ENCODE data around the gene CCNB1.

The CCNB1 gene

GRCh38 chr5:69209602-69210001 is 42.7 kb downstream of the CCNB1 start:
- no peak for TF ChIP-seq CTCF (IDR thresholded peaks at IDR 0.05; ENCODE audit: low read depth, low read length)
- no peak overlapping the region for H3K4me3 ChIP-seq (ENCODE audit: low read depth, low read length)
- in situ Hi-C loops (cut with HindIII; ENCODE audit: low sequenced_read_pairs): no loop called here
- DNase-seq (ENCODE audit: low read depth, low spot score): no peak

- in situ Hi-C loops (cut with HindIII; ENCODE audit: low sequenced_read_pairs): no loop called here
- H3K4me3 ChIP-seq (ENCODE audit: low read depth, low read length): no peak overlapping the region
- DNase-seq (ENCODE audit: low read depth, low spot score): no peak
- no peak for TF ChIP-seq CTCF (IDR thresholded peaks at IDR 0.05; ENCODE audit: low read depth, low read length)
Observed at GRCh38 chr5:69211200-69211599, 44.2 kb downstream of the CCNB1 start.

GRCh38 chr5:69212022-69212421 is 45.1 kb downstream of the CCNB1 start:
- H3K4me3 ChIP-seq (ENCODE audit: low read depth, low read length): no peak overlapping the region
- TF ChIP-seq CTCF (IDR thresholded peaks at IDR 0.05; ENCODE audit: low read depth, low read length): no peak
- in situ Hi-C loops (cut with HindIII; ENCODE audit: low sequenced_read_pairs): no loop called here
- DNase-seq (ENCODE audit: low read depth, low spot score): no peak

- in situ Hi-C loops (cut with HindIII; ENCODE audit: low sequenced_read_pairs): no loop called here
- peak; percentile 26 for DNase-seq (ENCODE audit: low read depth, low spot score)
- TF ChIP-seq CTCF (IDR thresholded peaks at IDR 0.05; ENCODE audit: low read depth, low read length): no peak
- H3K4me3 ChIP-seq (ENCODE audit: low read depth, low read length): no peak overlapping the region
Observed at GRCh38 chr5:69213513-69214215, 46.7 kb downstream of the CCNB1 start.

- in situ Hi-C loops (cut with HindIII; ENCODE audit: low sequenced_read_pairs): no loop called here
- no peak for TF ChIP-seq CTCF (IDR thresholded peaks at IDR 0.05; ENCODE audit: low read depth, low read length)
- DNase-seq (ENCODE audit: low read depth, low spot score): no peak
- peak overlapping the region; percentile 99 for H3K4me3 ChIP-seq (ENCODE audit: low read depth, low read length)
Observed at GRCh38 chr5:69217151-69217511, 50.2 kb downstream of the CCNB1 start.

- no peak for TF ChIP-seq CTCF (IDR thresholded peaks at IDR 0.05; ENCODE audit: low read depth, low read length)
- peak overlapping the region; percentile 99 for H3K4me3 ChIP-seq (ENCODE audit: low read depth, low read length)
- in situ Hi-C loops (cut with HindIII; ENCODE audit: low sequenced_read_pairs): no loop called here
- peak; percentile 94 for DNase-seq (ENCODE audit: low read depth, low spot score)
Observed at GRCh38 chr5:69217548-69218526, 50.9 kb downstream of the CCNB1 start.

Data from astrocyte of the spinal cord (primary cell).